Caco-2 (cell line): ENCODE measurements around the gene SMIM17. TPM values are rescaled to one million over a fixed set of nuclear protein-coding genes. Genes with fewer than 3 reads are reported as not detected.

Source experiments
- BruUV-seq: library from RNA; stranded (reverse); fragments of 400-500 nt; replicated peaks from 2 replicates; lab custom pipeline; 2021; lab: Mats Ljungman, UMichigan
- CTCF ChIA-PET: fragments of 300-600 bp; sonication (Branson Sonifier 250); formaldehyde crosslinking; loops from one replicate; lab custom pipeline; 2022; ENCODE audit warnings: antibody characterized with exemption; lab: Charles Lee
- POLR2A ChIA-PET: fragments of 300-600 bp; sonication (Branson Sonifier 250); formaldehyde crosslinking; loops from one replicate; lab custom pipeline; 2022; ENCODE audit warnings: antibody characterized with exemption; lab: Charles Lee
- DNase-seq, 2 experiments: peaks; one replicate each; pipeline versions ENCODE4 v3.0.0 to v3.0.0-alpha.2; 2020 to 2022
- H3K27me3 ChIP-seq: replicated peaks from 2 replicates; pipeline ENCODE4 v1.6.0; 2011; ENCODE audit warnings: low read length; ENCODE audit not compliant: control insufficient read depth, insufficient read depth
- H3K36me3 ChIP-seq: 2 replicates; pipeline ENCODE4 v1.5.1; 2011; ENCODE audit warnings: low read length; ENCODE audit not compliant: control insufficient read depth, insufficient read depth
- H3K4me1 ChIP-seq: fragments of 250-450 bp; sonication (Bioruptor Pico); 2 replicates; pipeline ENCODE4 v1.5.1; 2020; ENCODE audit warnings: mild to moderate bottlenecking
- H3K4me3 ChIP-seq: 2 replicates; pipeline ENCODE4 v1.5.1; 2011; ENCODE audit warnings: low read depth, mild to moderate bottlenecking, control low read depth, low read length
- H3K9me3 ChIP-seq: fragments of 250-450 bp; sonication (Bioruptor Pico); 2 replicates; pipeline ENCODE4 v1.5.1; 2020; ENCODE audit warnings: mild to moderate bottlenecking, moderate library complexity
- H3K27ac Mint-ChIP-seq: one replicate; pipeline ENCODE4 v1.8.0; 2022; ENCODE audit warnings: mixed read lengths; ENCODE audit not compliant: unreplicated experiment
- H3K27me3 Mint-ChIP-seq: one replicate; pipeline ENCODE4 v1.8.0; 2022; ENCODE audit warnings: mixed read lengths; ENCODE audit not compliant: insufficient read depth, unreplicated experiment
- H3K36me3 Mint-ChIP-seq: one replicate; pipeline ENCODE4 v1.8.0; 2022; ENCODE audit warnings: mild to moderate bottlenecking, mixed read lengths; ENCODE audit not compliant: insufficient read depth, unreplicated experiment
- H3K4me1 Mint-ChIP-seq: one replicate; pipeline ENCODE4 v1.8.0; 2022; ENCODE audit warnings: low read depth, mixed read lengths; ENCODE audit not compliant: unreplicated experiment
- H3K4me3 Mint-ChIP-seq: one replicate; pipeline ENCODE4 v1.8.0; 2022; ENCODE audit warnings: mild to moderate bottlenecking, moderate library complexity, mixed read lengths; ENCODE audit not compliant: unreplicated experiment
- H3K9me3 Mint-ChIP-seq: one replicate; pipeline ENCODE4 v1.8.0; 2022; ENCODE audit warnings: mixed read lengths; ENCODE audit not compliant: unreplicated experiment
- intact Hi-C: fragments of 100-400 bp; cut with micrococcal nuclease; formaldehyde crosslinking; loops from one replicate; pipeline ENCODE4 v1.10.0; 2022; ENCODE audit not compliant: unreplicated experiment
- total RNA-seq: library from RNA; stranded (reverse); gene quantifications from 2 replicates; pipeline ENCODE4 v1.2.3, GENCODE V29; 2022
- TF ChIP-seq, protein P1 (sequence below), 2 experiments: fragments of 200-600 bp in 1 of 2; IDR thresholded peaks; 1 replicate in 1 of 2; 2 replicates in 1 of 2; pipeline versions ENCODE4 v1.5.1 to v1.8.0; 2011 to 2022; ENCODE audit warnings: antibody characterized with exemption in 1 of 2, control low read depth in 1 of 2, inconsistent platforms in 1 of 2, low read depth in 1 of 2, low read length in 1 of 2, mild to moderate bottlenecking in 1 of 2, moderate library complexity in 1 of 2; ENCODE audit not compliant: insufficient read depth in 1 of 2, severe bottlenecking in 1 of 2, unreplicated experiment in 1 of 2

SMIM17 gene
- total RNA-seq, 1 experiment from 2014 or later, result not detected

DNA sequence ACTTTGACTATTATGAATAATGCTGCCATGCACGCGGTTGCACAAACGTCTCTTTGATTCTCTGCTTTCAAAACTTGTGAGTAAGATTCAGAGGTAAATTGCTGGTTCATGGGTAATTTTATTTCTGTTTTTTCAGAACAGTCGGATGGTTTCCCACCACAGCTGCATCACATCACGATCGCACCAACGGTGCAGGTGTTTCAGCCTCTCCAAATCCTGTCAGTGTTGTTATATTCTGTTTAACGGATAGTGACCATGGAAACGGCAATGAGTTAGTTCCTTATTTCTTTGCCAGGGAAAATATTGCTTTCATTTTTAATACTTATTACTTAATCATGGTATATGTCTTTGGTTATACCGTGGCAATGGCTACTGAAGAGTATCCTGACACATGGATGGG is 47.7 kb downstream of the SMIM17 start:
- TF ChIP-seq, protein P1, sequence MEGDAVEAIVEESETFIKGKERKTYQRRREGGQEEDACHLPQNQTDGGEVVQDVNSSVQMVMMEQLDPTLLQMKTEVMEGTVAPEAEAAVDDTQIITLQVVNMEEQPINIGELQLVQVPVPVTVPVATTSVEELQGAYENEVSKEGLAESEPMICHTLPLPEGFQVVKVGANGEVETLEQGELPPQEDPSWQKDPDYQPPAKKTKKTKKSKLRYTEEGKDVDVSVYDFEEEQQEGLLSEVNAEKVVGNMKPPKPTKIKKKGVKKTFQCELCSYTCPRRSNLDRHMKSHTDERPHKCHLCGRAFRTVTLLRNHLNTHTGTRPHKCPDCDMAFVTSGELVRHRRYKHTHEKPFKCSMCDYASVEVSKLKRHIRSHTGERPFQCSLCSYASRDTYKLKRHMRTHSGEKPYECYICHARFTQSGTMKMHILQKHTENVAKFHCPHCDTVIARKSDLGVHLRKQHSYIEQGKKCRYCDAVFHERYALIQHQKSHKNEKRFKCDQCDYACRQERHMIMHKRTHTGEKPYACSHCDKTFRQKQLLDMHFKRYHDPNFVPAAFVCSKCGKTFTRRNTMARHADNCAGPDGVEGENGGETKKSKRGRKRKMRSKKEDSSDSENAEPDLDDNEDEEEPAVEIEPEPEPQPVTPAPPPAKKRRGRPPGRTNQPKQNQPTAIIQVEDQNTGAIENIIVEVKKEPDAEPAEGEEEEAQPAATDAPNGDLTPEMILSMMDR (IDR thresholded peaks at IDR 0.05; ENCODE audit: insufficient read depth in 1 of 2, low read depth in 1 of 2, low read length in 1 of 2, severe bottlenecking in 1 of 2, unreplicated experiment in 1 of 2), result no peak
- DNase-seq, result no peak
- no peaks in the 10 kb centered on the region for H3K27me3 Mint-ChIP-seq
- H3K4me1 Mint-ChIP-seq, result no peaks in the 10 kb centered on the region
- BruUV-seq, result no TSS peak
- no peaks in the 10 kb centered on the region for H3K36me3 ChIP-seq
- ChIA-PET POLR2A (no interaction called here), CTCF (no interaction called here)
- intact Hi-C loops, result no loop called here
- peaks cover 36% of the 10 kb centered on the region for H3K9me3 Mint-ChIP-seq
- no peaks in the 10 kb centered on the region for H3K36me3 Mint-ChIP-seq
- H3K27me3 ChIP-seq, result no peaks in the 10 kb centered on the region
- H3K4me1 ChIP-seq, result no peaks in the 10 kb centered on the region
- H3K4me3 ChIP-seq, result no peak overlapping the region
- H3K9me3 ChIP-seq, result peaks cover 7% of the 10 kb centered on the region; the same call in 1 of the 2 replicates
- H3K4me3 Mint-ChIP-seq, result no peak overlapping the region
- H3K27ac Mint-ChIP-seq, result no peak overlapping the region

DNA sequence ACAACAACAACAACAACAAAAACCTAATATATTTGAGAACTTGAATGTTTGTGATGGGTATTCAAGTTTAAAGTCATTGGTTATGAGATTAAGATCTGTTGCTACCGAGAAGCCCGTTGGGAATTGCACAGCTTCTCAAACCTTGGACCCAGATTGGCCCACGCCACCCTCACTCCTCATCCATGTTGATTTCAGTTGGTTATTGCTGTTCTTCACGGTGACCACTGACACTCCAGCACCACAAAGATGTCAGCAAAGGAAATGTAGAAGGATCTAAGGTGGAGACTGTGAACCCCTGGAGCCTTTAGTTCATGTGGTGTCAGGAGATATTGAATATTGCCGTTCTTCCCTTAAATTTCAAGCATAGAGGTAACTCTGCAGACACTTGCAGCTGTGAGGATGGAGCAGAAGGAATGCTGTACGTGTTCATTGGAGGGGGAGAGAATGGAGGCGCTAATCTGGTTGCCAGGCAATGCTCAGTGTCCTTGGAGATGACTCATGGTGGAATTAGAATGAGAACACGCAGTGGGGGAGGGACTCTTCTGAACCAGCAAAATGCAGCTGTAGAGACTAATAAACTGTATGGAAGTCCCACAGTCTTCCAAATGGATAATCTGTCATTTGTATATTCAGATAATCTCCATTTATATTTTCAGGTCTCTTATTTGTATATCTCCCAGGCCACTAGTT is 49.4 kb downstream of the SMIM17 start:
- Mint-ChIP-seq H3K27ac (no peak overlapping the region), H3K9me3 (peaks cover 21% of the 10 kb centered on the region), H3K4me1 (no peaks in the 10 kb centered on the region), H3K36me3 (no peaks in the 10 kb centered on the region), H3K27me3 (no peaks in the 10 kb centered on the region), H3K4me3 (no peak overlapping the region)
- CTCF ChIA-PET, result no interaction called here
- no peak for DNase-seq
- no TSS peak for BruUV-seq
- intact Hi-C loops, result no loop called here
- POLR2A ChIA-PET, result no interaction called here
- TF ChIP-seq, protein P1 (IDR thresholded peaks at IDR 0.05; ENCODE audit: insufficient read depth in 1 of 2, low read depth in 1 of 2, low read length in 1 of 2, severe bottlenecking in 1 of 2, unreplicated experiment in 1 of 2), result no peak
- Histone ChIP-seq H3K36me3 (no peaks in the 10 kb centered on the region), H3K27me3 (no peaks in the 10 kb centered on the region), H3K4me1 (no peaks in the 10 kb centered on the region), H3K4me3 (no peak overlapping the region), H3K9me3 (peaks cover 7% of the 10 kb centered on the region; the same call in 1 of the 2 replicates)

- peaks cover 18% of the 10 kb centered on the region for H3K9me3 ChIP-seq
- H3K4me1 ChIP-seq, result no peaks in the 10 kb centered on the region
- ChIA-PET CTCF (no interaction called here), POLR2A (no interaction called here)
- Mint-ChIP-seq H3K9me3 (peaks cover 31% of the 10 kb centered on the region), H3K27ac (no peak overlapping the region), H3K27me3 (no peaks in the 10 kb centered on the region), H3K4me3 (no peak overlapping the region), H3K36me3 (no peaks in the 10 kb centered on the region), H3K4me1 (no peaks in the 10 kb centered on the region)
- intact Hi-C loops, result no loop called here
- no peak for DNase-seq
- no TSS peak for BruUV-seq
- H3K27me3 ChIP-seq, result no peaks in the 10 kb centered on the region
- TF ChIP-seq, protein P1 (IDR thresholded peaks at IDR 0.05; ENCODE audit: insufficient read depth in 1 of 2, low read depth in 1 of 2, low read length in 1 of 2, severe bottlenecking in 1 of 2, unreplicated experiment in 1 of 2), result no peak
- no peak overlapping the region for H3K4me3 ChIP-seq
- no peaks in the 10 kb centered on the region for H3K36me3 ChIP-seq
Observed at GRCh38 chr19:56699552-56699951, 56.6 kb downstream of the SMIM17 start.
